Glomerular visceral epithelial cell (primary cell): ENCODE results near the gene MALL.
"Not testable (repeated sequence)": the region's sequence is repeated elsewhere in the genome, so short reads cannot be mapped to it uniquely, and the experiment has no call there.

ENCODE experiments used
- DNase-seq: peaks from one replicate; pipeline ENCODE4 v3.0.0-alpha.2; 2016; ENCODE audit errors: extremely low spot score

Gene MALL

GRCh38 chr2:110050222-110050621 is 65.4 kb downstream of the MALL start:
- DNase-seq: not testable (repeated sequence)

- not testable (repeated sequence) for DNase-seq
These were observed 65.9 kb downstream of the MALL start for GRCh38 chr2:110049769-110050168.

GRCh38 chr2:110048255-110049197 is 67.1 kb downstream of the MALL start:
- DNase-seq: peak; percentile 0

GRCh38 chr2:110047225-110047624 is 68.4 kb downstream of the MALL start:
- not testable (repeated sequence) for DNase-seq

DNA sequence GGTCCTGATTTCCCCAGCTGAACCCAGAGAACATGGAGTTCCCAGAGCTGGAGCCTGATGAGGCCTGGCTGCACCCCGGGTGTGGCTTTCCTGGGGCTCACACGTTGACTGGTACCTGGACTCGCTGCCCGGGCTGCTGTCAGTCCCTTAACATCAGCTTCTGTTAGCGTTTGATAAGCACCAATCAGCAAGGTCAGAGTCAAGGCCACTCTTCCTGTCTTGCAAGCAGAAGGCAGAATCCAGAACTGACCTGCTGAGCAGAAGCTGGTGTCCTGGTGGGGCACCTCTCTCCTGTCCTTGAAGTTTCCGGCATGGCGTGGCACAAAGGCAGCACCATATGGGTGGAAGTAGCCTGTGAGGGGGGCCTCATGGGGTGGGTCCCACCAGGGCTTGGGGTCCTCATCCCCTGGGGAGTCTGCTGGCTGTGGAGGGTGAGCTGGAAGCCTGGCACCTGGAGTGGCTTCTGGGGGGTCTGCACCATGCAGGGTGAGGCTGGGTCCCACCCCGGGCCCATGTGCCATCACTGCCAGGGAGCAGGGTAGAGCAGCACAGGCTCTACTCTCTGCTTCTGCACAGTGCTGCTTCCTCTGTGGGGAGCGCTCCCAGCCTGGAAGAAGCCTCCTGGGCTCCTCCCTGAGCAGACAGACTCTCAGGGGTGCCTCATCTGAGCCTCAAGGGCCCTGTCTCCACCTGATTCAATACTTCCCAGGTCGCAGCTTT is 73.5 kb downstream of the MALL start:
- DNase-seq: not testable (repeated sequence)

GRCh38 chr2:110037336-110037735 is 78.3 kb downstream of the MALL start:
- not testable (repeated sequence) for DNase-seq

DNA sequence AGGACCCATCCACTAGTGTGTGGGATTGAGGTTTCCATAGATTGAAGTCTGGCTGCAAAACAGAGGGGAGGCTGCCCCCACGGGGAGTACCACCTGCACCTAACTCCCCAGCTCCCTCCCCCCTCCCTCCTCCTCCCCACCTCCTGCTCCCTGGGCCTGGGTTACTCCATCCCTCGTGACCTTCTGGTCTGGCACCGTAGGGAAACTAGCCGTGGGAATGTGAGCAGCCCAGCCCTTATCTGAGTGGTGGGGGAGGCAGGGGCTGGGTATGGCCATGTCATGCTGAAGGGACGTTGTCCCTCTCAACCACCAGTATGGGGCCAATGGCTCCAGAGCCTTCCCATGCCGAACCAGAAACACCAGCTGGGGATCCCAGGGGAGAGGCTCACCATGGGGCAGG is 80.2 kb downstream of the MALL start:
- not testable (repeated sequence) for DNase-seq

- not testable (repeated sequence) for DNase-seq
These were observed 80.7 kb downstream of the MALL start for GRCh38 chr2:110034935-110035334.
